SK-N-SH (cell line): Measurements from ENCODE around the gene LGALS8.

ENCODE experiments used
- CTCF ChIP-seq: fragments of 200-600 bp; sonication (generic); IDR thresholded peaks from 2 replicates; pipeline ENCODE4 v1.6.1; 2017; ENCODE audit warnings: antibody characterized with exemption, mild to moderate bottlenecking, moderate library complexity
- JUND ChIP-seq: IDR thresholded peaks from 2 replicates; pipeline ENCODE4 v1.4.0; 2012
- TF ChIP-seq, protein P1 (sequence below): IDR thresholded peaks from 2 replicates; pipeline ENCODE4 v1.4.0; 2012; ENCODE audit warnings: low read depth

DNA sequence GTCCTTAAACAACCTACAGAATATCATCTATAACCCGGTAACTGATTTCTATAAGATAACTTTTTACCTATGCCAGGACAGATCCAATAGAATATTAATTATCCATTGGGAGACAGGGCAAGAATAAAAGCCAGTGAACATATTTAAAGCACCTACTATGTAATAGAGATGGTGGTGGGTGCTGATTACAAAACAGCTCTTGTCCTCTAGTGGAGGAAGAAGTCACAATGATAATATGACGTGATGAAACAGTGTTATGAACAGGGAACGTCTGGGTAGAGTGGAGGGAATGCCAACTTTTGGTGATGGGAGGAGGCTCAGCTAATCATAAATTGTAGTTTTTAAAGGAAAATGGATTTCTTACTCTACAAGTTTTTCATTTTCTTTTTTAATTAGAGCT, 2.3 kb downstream of the LGALS8 start:
- TF ChIP-seq, protein P1, sequence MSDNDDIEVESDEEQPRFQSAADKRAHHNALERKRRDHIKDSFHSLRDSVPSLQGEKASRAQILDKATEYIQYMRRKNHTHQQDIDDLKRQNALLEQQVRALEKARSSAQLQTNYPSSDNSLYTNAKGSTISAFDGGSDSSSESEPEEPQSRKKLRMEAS = no peak
- TF ChIP-seq CTCF (no peak), JUND (no peak)
